A673 (cell line): ENCODE data around the gene HCK.

ENCODE experiments used
- CTCF ChIP-seq: fragments of 300-800, 200-600 bp; sonication (generic); conservative IDR thresholded peaks from 2 replicates; pipeline ENCODE4 v1.5.1; 2017; ENCODE audit warnings: low read depth, mild to moderate bottlenecking, antibody characterized with exemption, low read length, moderate library complexity, mixed read lengths
- EZH2 ChIP-seq: fragments of 200-600 bp; sonication (generic); IDR thresholded peaks from 2 replicates; pipeline ENCODE4 v1.6.1; 2017; ENCODE audit warnings: borderline replicate concordance, low read depth, mild to moderate bottlenecking, mixed read lengths, antibody characterized with exemption, low read length; ENCODE audit not compliant: poor library complexity, severe bottlenecking

- TF ChIP-seq CTCF: no peak
- TF ChIP-seq EZH2: no peak
Observed at GRCh38 chr20:32050324-32050841, 1.7 kb upstream of the HCK start.
